ENCODE measurements around the gene CDK5RAP3.

GRCh38 chr17:48013876-48014594 is 43.1 kb downstream of the CDK5RAP3 start:
- TF ChIP-seq CTCF (IDR thresholded peaks at IDR 0.05) = no peak
- TF ChIP-seq POLR2AphosphoS5 (IDR thresholded peaks at IDR 0.05) = no peak
- no peak for TF ChIP-seq EP300 (IDR thresholded peaks at IDR 0.05)

Data from upper lobe of left lung (tissue), 4 donors.